GM12878 (cell line): ENCODE measurements around the gene TCF7L2. TPM values are rescaled to one million over a fixed set of nuclear protein-coding genes. Genes with fewer than 3 reads are reported as not detected.

Experiments used
- ATAC-seq: fragments of 200-7000 bp; cut with Tn5 transposase; 3 replicates; pipeline ENCODE4 v1.9.1; 2020; ENCODE audit warnings: mild to moderate bottlenecking, moderate library complexity
- BruUV-seq: library from RNA; stranded (reverse); fragments of 400-500 nt; replicated peaks from 2 replicates; lab custom pipeline; 2021; lab: Mats Ljungman, UMichigan
- CTCF ChIA-PET: fragments of 300-600 bp; sonication (Branson Sonifier 250); formaldehyde crosslinking; extraction: SDS; loops from one replicate; lab custom pipeline; 2021; ENCODE audit warnings: inconsistent platforms; lab: Yijun Ruan, JAX
- POLR2A ChIA-PET: fragments of 350-600 bp; formaldehyde crosslinking; extraction: SDS; loops from one replicate; lab custom pipeline; 2021; ENCODE audit warnings: inconsistent platforms; lab: Charles Lee
- RAD21 ChIA-PET: fragments of 300-600 bp; sonication (Branson Sonifier 250); formaldehyde crosslinking; loops from one replicate; lab custom pipeline; 2023; ENCODE audit warnings: antibody characterized with exemption; ENCODE audit not compliant: unreplicated experiment; lab: Charles Lee
- SMC1A ChIA-PET: fragments of 300-600 bp; sonication (Branson Sonifier 250); formaldehyde crosslinking; loops from one replicate; lab custom pipeline; 2023; ENCODE audit not compliant: unreplicated experiment, uncharacterized antibody; lab: Charles Lee
- DNase-seq: peaks from one replicate; pipeline ENCODE4 v3.0.0-alpha.2; 2011; ENCODE audit warnings: low read depth, low spot score
- FAIRE-seq: peaks from 3 replicates; lab custom pipeline; 2011; peaks lifted over from hg19 to GRCh38; lab: Jason Lieb, UNC
- H2AFZ ChIP-seq: 2 replicates; pipeline ENCODE4 v1.6.0; 2011; ENCODE audit warnings: low read depth, low read length, control low read depth; ENCODE audit not compliant: control insufficient read depth
- H3K27ac ChIP-seq: 2 replicates; pipeline ENCODE4 v1.5.1; 2011; ENCODE audit warnings: control low read depth; ENCODE audit not compliant: control insufficient read depth, insufficient read depth
- H3K27me3 ChIP-seq, 2 experiments: replicated peaks in 1 of 2; 2 replicates each; pipeline versions ENCODE4 v1.6.0 to v1.6.1; 2011; ENCODE audit warnings: low read length in 1 of 2; ENCODE audit not compliant: control insufficient read depth in 2 of 2, insufficient read depth in 2 of 2
- H3K36me3 ChIP-seq, 2 experiments: 2 replicates each; pipeline ENCODE4 v1.5.1; 2011; ENCODE audit warnings: low read length in 1 of 2; ENCODE audit not compliant: control insufficient read depth in 2 of 2, insufficient read depth in 2 of 2
- H3K4me1 ChIP-seq: 2 replicates; pipeline ENCODE4 v1.6.1; 2011; ENCODE audit warnings: mild to moderate bottlenecking, low read length, moderate library complexity, mixed read lengths; ENCODE audit not compliant: control insufficient read depth, insufficient read depth
- H3K4me2 ChIP-seq: 2 replicates; pipeline ENCODE4 v1.6.0; 2011; ENCODE audit warnings: control low read depth; ENCODE audit not compliant: control insufficient read depth, insufficient read depth
- H3K4me3 ChIP-seq: fragments of 200-600 bp; sonication (generic); 2 replicates; pipeline ENCODE4 v1.5.1; 2016
- H3K79me2 ChIP-seq: 2 replicates; pipeline ENCODE4 v1.6.0; 2011; ENCODE audit warnings: low read length; ENCODE audit not compliant: control insufficient read depth, insufficient read depth
- H3K9ac ChIP-seq: 2 replicates; pipeline ENCODE4 v1.8.0; 2011; ENCODE audit warnings: low read length, control low read depth, mixed read lengths; ENCODE audit not compliant: control insufficient read depth, insufficient read depth
- H3K9me3 ChIP-seq: replicated peaks from 3 replicates; pipeline ENCODE4 v1.5.1; 2011; ENCODE audit warnings: mild to moderate bottlenecking, low read length; ENCODE audit not compliant: control insufficient read depth, insufficient read depth
- H4K20me1 ChIP-seq: 2 replicates; pipeline ENCODE4 v1.6.0; 2011; ENCODE audit not compliant: control insufficient read depth, insufficient read depth
- CBX3 ChIP-seq: fragments of 200-600 bp; sonication (generic); IDR thresholded peaks from 2 replicates; pipeline ENCODE4 v1.6.1; 2016; ENCODE audit warnings: low read depth, borderline replicate concordance
- FOXK2 ChIP-seq: fragments of 450-650 bp; IDR thresholded peaks from 2 replicates; pipeline ENCODE4 v1.6.1; 2017; ENCODE audit warnings: mild to moderate bottlenecking, moderate library complexity
- POLR2A ChIP-seq: IDR thresholded peaks from 2 replicates; pipeline ENCODE4 v1.6.1; 2011; ENCODE audit warnings: low read depth, mild to moderate bottlenecking, low read length
- SIX5 ChIP-seq: IDR thresholded peaks from 2 replicates; pipeline ENCODE4 v1.6.1; 2011; ENCODE audit warnings: mild to moderate bottlenecking, low read depth, low read length, moderate library complexity; ENCODE audit not compliant: severe bottlenecking
- SP1 ChIP-seq: IDR thresholded peaks from one replicate; pipeline ENCODE4 v1.6.1; 2011; ENCODE audit warnings: low read depth, low read length
- SUPT20H ChIP-seq: IDR thresholded peaks from 2 replicates; pipeline ENCODE4 v1.6.1; 2011; ENCODE audit warnings: low read depth, mild to moderate bottlenecking, low read length, moderate library complexity, borderline replicate concordance; ENCODE audit not compliant: control insufficient read depth
- ZNF24 ChIP-seq: fragments of 450-650 bp; IDR thresholded peaks from 2 replicates; pipeline ENCODE4 v1.6.1; 2017; ENCODE audit warnings: antibody characterized with exemption, mild to moderate bottlenecking
- WGBS: methylation state at CpG from one replicate; pipeline ENCODE4 v1.1.6; 2016; ENCODE audit warnings: low lambda C conversion rate; ENCODE audit not compliant: insufficient replicate concordance, insufficient coverage; ENCODE audit errors: missing lambda C conversion rate; 5-methylcytosine and 5-hydroxymethylcytosine counted together
- in situ Hi-C: fragments of 300-500 bp; cut with MboI; formaldehyde crosslinking; loops from 9 replicates; pipeline ENCODE4 v1.14.3; 2018; ENCODE audit warnings: mixed read lengths
- intact Hi-C: fragments of 100-400 bp; cut with micrococcal nuclease; formaldehyde crosslinking; loops from one replicate; pipeline ENCODE4 v1.14.2; 2022; ENCODE audit not compliant: unreplicated experiment
- polyA plus RNA-seq, 11 experiments: library from polyadenylated mRNA; depleted of rRNA in 4 of 11; unstranded in 6 of 11; stranded (reverse) in 5 of 11; fragments of >200 nt; fragmentation: Nextera tagmentation in 4 of 11; fragmentation: Illumina TruSeq in 1 of 11; extraction: Ambion mirVana in 4 of 11; extraction: Trizol in 1 of 11; gene quantifications; 1 replicate in 1 of 11; 2 replicates in 10 of 11; pipeline versions ENCODE4 v1.2.1 to v1.2.3, GENCODE V29; 2011 to 2016; ENCODE audit warnings: inconsistent platforms in 2 of 11, missing spikeins in 2 of 11, low read depth in 1 of 11
- total RNA-seq, 4 experiments: library from RNA; depleted of rRNA in 3 of 4; stranded (reverse); fragments of >200 nt in 3 of 4; fragmentation: Illumina TruSeq in 1 of 4; extraction: Trizol in 1 of 4; gene quantifications; 2 replicates each; pipeline versions ENCODE4 v1.2.1 to v1.2.3, GENCODE V29; 2013 to 2021
- TF ChIP-seq, protein P1 (sequence below): IDR thresholded peaks from 2 replicates; pipeline ENCODE4 v1.6.1; 2011; ENCODE audit warnings: low read depth, low read length, improper control_type of control experiment, borderline replicate concordance
- TF ChIP-seq, protein P2 (sequence below): fragments of 450-650 bp; formaldehyde crosslinking; IDR thresholded peaks from 2 replicates; pipeline ENCODE4 v1.4.0; 2020; ENCODE audit warnings: mild to moderate bottlenecking, moderate library complexity
- TF ChIP-seq, protein P3 (sequence below): IDR thresholded peaks from 2 replicates; pipeline ENCODE4 v1.6.1; 2011; ENCODE audit warnings: borderline replicate concordance, low read depth, mild to moderate bottlenecking, moderate library complexity, low read length; ENCODE audit not compliant: insufficient read depth, poor library complexity, severe bottlenecking

The TCF7L2 gene
- total and polyA plus RNA-seq, 10 of the 15 experiments (the other 5 are each of a cell fraction or from before 2014, with no cell fraction given): 0.02 to 1.1 (median 0.35) TPM; not detected in 4

DNA sequence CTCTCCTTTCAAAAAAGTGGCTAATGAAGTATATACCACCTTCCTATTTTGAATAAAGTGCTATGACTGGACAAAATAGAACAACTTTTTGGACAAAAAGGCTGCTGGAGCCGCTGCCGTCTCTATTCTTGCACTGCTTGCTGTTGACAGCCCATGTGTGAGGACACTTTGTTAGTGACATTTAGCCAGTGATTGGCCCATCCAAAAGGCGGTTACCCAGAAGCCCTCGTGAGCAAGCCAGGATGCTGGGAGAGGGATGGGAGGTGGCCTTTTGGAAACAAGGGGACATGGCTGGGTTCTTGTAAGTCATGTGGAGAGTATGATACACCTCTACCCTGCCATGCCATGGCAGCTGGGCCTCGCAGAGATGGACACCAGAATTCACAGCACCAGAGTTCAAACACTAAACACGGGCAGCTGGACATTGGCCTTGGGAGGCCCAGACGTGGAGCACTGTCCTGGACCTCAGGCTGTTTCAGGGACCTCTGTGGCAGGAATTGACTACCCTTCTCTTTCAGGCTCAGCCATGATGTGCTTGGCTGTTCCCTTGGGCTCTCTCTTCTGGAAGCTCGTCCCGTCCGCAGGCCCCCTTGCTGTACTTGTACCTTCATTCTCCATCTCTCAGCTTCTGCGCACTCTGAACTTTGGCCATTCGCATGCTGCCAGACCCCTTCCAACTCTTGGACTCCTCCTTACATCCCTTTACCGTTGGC lies 118.3 kb downstream of the TCF7L2 start:
- SMC1A ChIA-PET: no interaction called here
- Histone ChIP-seq H3K27ac (no peak overlapping the region), H2AFZ (no peak overlapping the region), H3K4me3 (no peak overlapping the region), H3K9me3 (no peaks in the 10 kb centered on the region), H3K79me2 (no peaks in the 10 kb centered on the region), H3K27me3 (no peaks in the 10 kb centered on the region), H3K4me2 (no peak overlapping the region), H3K9ac (no peak overlapping the region), H3K36me3 (no peaks in the 10 kb centered on the region), H4K20me1 (no peaks in the 10 kb centered on the region), H3K4me1 (no peaks in the 10 kb centered on the region)
- RAD21 ChIA-PET: no interaction called here
- no TSS peak for BruUV-seq
- TF ChIP-seq SIX5 (no peak), SP1 (no peak), SUPT20H (no peak)
- TF ChIP-seq, protein P1, sequence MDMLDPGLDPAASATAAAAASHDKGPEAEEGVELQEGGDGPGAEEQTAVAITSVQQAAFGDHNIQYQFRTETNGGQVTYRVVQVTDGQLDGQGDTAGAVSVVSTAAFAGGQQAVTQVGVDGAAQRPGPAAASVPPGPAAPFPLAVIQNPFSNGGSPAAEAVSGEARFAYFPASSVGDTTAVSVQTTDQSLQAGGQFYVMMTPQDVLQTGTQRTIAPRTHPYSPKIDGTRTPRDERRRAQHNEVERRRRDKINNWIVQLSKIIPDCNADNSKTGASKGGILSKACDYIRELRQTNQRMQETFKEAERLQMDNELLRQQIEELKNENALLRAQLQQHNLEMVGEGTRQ: no peak
- WGBS: 63% methylated on average over 13 of the region's 13 CpGs
- in situ Hi-C loops (no loop called here), intact Hi-C loops (no loop called here)
- CTCF ChIA-PET: no interaction called here
- FAIRE-seq (no peak), DNase-seq (no peak), ATAC-seq (no peak)
- POLR2A ChIA-PET: no interaction called here

DNA sequence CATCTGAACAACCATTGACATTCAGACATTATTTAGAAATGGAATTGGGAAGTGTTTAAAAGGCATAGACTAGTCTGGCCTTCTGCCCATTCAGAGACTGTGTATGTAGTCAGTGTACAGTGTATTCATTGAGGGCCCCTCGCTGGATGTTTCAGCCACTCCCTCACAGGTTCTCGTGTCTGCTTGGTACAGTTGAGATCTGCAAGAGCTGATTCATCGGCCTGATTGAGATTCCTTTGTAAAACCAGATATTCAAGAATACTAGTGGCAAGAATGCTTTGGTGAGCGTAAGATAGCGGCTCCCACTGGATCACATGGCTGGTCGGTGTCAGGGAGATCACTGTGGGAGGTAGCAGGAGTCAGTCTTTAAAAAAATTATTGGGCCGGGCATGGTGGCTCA lies 119.5 kb downstream of the TCF7L2 start:
- no TSS peak for BruUV-seq
- POLR2A ChIA-PET: no interaction called here
- no peaks in the 10 kb centered on the region for H3K27me3 ChIP-seq
- CTCF ChIA-PET: no interaction called here
- H3K4me2 ChIP-seq: no peak overlapping the region
- no peaks in the 10 kb centered on the region for H3K36me3 ChIP-seq
- 54% methylated on average over 7 of the region's 7 CpGs for WGBS
- H3K4me1 ChIP-seq: no peaks in the 10 kb centered on the region
- H3K79me2 ChIP-seq: no peaks in the 10 kb centered on the region
- no peak for ATAC-seq
- no peak for FAIRE-seq
- in situ Hi-C loops (no loop called here), intact Hi-C loops (no loop called here)
- SMC1A ChIA-PET: no interaction called here
- RAD21 ChIA-PET: no interaction called here
- no peak overlapping the region for H3K9ac ChIP-seq
- H3K9me3 ChIP-seq: no peaks in the 10 kb centered on the region
- no peaks in the 10 kb centered on the region for H4K20me1 ChIP-seq
- H2AFZ ChIP-seq: no peak overlapping the region
- no peak for DNase-seq
- no peak overlapping the region for H3K27ac ChIP-seq
- H3K4me3 ChIP-seq: no peak overlapping the region
- TF ChIP-seq ZNF24 (no peak), CBX3 (no peak), POLR2A (no peak), FOXK2 (no peak)
- TF ChIP-seq, protein P2, sequence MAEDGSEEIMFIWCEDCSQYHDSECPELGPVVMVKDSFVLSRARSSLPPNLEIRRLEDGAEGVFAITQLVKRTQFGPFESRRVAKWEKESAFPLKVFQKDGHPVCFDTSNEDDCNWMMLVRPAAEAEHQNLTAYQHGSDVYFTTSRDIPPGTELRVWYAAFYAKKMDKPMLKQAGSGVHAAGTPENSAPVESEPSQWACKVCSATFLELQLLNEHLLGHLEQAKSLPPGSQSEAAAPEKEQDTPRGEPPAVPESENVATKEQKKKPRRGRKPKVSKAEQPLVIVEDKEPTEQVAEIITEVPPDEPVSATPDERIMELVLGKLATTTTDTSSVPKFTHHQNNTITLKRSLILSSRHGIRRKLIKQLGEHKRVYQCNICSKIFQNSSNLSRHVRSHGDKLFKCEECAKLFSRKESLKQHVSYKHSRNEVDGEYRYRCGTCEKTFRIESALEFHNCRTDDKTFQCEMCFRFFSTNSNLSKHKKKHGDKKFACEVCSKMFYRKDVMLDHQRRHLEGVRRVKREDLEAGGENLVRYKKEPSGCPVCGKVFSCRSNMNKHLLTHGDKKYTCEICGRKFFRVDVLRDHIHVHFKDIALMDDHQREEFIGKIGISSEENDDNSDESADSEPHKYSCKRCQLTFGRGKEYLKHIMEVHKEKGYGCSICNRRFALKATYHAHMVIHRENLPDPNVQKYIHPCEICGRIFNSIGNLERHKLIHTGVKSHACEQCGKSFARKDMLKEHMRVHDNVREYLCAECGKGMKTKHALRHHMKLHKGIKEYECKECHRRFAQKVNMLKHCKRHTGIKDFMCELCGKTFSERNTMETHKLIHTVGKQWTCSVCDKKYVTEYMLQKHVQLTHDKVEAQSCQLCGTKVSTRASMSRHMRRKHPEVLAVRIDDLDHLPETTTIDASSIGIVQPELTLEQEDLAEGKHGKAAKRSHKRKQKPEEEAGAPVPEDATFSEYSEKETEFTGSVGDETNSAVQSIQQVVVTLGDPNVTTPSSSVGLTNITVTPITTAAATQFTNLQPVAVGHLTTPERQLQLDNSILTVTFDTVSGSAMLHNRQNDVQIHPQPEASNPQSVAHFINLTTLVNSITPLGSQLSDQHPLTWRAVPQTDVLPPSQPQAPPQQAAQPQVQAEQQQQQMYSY (CRISPR knock-in tag): no peak
- TF ChIP-seq, protein P3, sequence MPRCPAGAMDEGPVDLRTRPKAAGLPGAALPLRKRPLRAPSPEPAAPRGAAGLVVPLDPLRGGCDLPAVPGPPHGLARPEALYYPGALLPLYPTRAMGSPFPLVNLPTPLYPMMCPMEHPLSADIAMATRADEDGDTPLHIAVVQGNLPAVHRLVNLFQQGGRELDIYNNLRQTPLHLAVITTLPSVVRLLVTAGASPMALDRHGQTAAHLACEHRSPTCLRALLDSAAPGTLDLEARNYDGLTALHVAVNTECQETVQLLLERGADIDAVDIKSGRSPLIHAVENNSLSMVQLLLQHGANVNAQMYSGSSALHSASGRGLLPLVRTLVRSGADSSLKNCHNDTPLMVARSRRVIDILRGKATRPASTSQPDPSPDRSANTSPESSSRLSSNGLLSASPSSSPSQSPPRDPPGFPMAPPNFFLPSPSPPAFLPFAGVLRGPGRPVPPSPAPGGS: no peak
